GM12878 (cell line): Measurements from ENCODE around the gene RAB29.

Source experiments
- CEBPB ChIP-seq, 2 experiments: fragments of 150-350 bp in 1 of 2; IDR thresholded peaks; 2 replicates each; pipeline ENCODE4 v1.6.1; 2012 to 2014; ENCODE audit warnings: low read depth in 2 of 2, low read length in 2 of 2, borderline replicate concordance in 1 of 2, inconsistent platforms in 1 of 2
- CHD4 ChIP-seq: fragments of 200-600 bp; sonication (generic); IDR thresholded peaks from 2 replicates; pipeline ENCODE4 v1.6.1; 2016; ENCODE audit warnings: mild to moderate bottlenecking
- CTCF ChIP-seq, 3 experiments: IDR thresholded peaks in 2 of 3; conservative IDR thresholded peaks in 1 of 3; 2 replicates each; pipeline ENCODE4 v1.5.1; 2011; ENCODE audit warnings: low read depth in 3 of 3, low read length in 3 of 3, mild to moderate bottlenecking in 3 of 3, control low read depth in 2 of 3, moderate library complexity in 2 of 3, inconsistent platforms in 1 of 3, mixed read lengths in 1 of 3; ENCODE audit not compliant: control insufficient read depth in 2 of 3, insufficient read depth in 1 of 3; ENCODE audit errors: extremely low read depth in 1 of 3
- POLR2A ChIP-seq: IDR thresholded peaks from 2 replicates; pipeline ENCODE4 v1.6.1; 2011; ENCODE audit warnings: low read depth, mild to moderate bottlenecking, low read length
- SIN3A ChIP-seq: IDR thresholded peaks from 2 replicates; pipeline ENCODE4 v1.6.1; 2012; ENCODE audit warnings: low read depth, low read length, improper control_type of control experiment
- TCF7 ChIP-seq: IDR thresholded peaks from 2 replicates; pipeline ENCODE4 v1.6.1; 2014; ENCODE audit warnings: antibody characterized with exemption, borderline replicate concordance
- TF ChIP-seq, protein P1 (sequence below): IDR thresholded peaks from 2 replicates; pipeline ENCODE4 v1.6.1; 2011; ENCODE audit warnings: mild to moderate bottlenecking, low read depth, low read length, moderate library complexity; ENCODE audit not compliant: insufficient replicate concordance

- TF ChIP-seq CTCF (IDR thresholded peaks at IDR 0.05 in 2 of 3, conservative IDR thresholded peaks at IDR 0.05 in 1 of 3; ENCODE audit: control insufficient read depth in 2 of 3, extremely low read depth in 1 of 3, insufficient read depth in 1 of 3, low read depth in 3 of 3, low read length in 3 of 3): no peak
- no peak for TF ChIP-seq TCF7
- TF ChIP-seq, protein P1, sequence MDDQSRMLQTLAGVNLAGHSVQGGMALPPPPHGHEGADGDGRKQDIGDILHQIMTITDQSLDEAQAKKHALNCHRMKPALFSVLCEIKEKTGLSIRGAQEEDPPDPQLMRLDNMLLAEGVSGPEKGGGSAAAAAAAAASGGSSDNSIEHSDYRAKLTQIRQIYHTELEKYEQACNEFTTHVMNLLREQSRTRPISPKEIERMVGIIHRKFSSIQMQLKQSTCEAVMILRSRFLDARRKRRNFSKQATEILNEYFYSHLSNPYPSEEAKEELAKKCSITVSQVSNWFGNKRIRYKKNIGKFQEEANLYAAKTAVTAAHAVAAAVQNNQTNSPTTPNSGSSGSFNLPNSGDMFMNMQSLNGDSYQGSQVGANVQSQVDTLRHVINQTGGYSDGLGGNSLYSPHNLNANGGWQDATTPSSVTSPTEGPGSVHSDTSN: no peak
- no peak for TF ChIP-seq POLR2A
- TF ChIP-seq SIN3A: no peak
- no peak for TF ChIP-seq CHD4
- no peak for TF ChIP-seq CEBPB (IDR thresholded peaks at IDR 0.05; ENCODE audit: borderline replicate concordance in 1 of 2, low read depth in 2 of 2, low read length in 2 of 2)
Observed at GRCh38 chr1:205754857-205755256, 20.4 kb downstream of the RAB29 start.
